ENCODE results near the gene ACAD9.

Gene ACAD9

GRCh38 chr3:128935922-128936321 is 56.5 kb downstream of the ACAD9 start:
- no peak for DNase-seq (ENCODE audit: low read depth)

GRCh38 chr3:128936341-128936740 is 56.9 kb downstream of the ACAD9 start:
- no peak for DNase-seq (ENCODE audit: low read depth)

GRCh38 chr3:128940252-128940651 is 60.8 kb downstream of the ACAD9 start:
- DNase-seq (ENCODE audit: low read depth), result no peak

- no peak for DNase-seq (ENCODE audit: low read depth)
Observed at GRCh38 chr3:128942161-128942952, 62.9 kb downstream of the ACAD9 start.

GRCh38 chr3:128945041-128945877 is 65.8 kb downstream of the ACAD9 start:
- no peak for DNase-seq (ENCODE audit: low read depth)

GRCh38 chr3:128945878-128946175 is 66.4 kb downstream of the ACAD9 start:
- no peak for DNase-seq (ENCODE audit: low read depth)

- no peak for DNase-seq (ENCODE audit: low read depth)
Observed at GRCh38 chr3:128946411-128946810, 67.0 kb downstream of the ACAD9 start.

- DNase-seq (ENCODE audit: low read depth), result no peak
Observed at GRCh38 chr3:128949158-128949557, 69.7 kb downstream of the ACAD9 start.

- no peak for DNase-seq (ENCODE audit: low read depth)
Observed at GRCh38 chr3:128950223-128950938, 71.0 kb downstream of the ACAD9 start.

- DNase-seq (ENCODE audit: low read depth), result no peak
Observed at GRCh38 chr3:128956440-128956839, 77.0 kb downstream of the ACAD9 start.

All from CMK (cell line).